Left colon (tissue), 2 donors: ENCODE results near the gene ATF7IP2. TPM values are rescaled to one million over a fixed set of nuclear protein-coding genes. Genes with fewer than 3 reads are reported as not detected.
"Not testable (repeated sequence)": the region's sequence is repeated elsewhere in the genome, so short reads cannot be mapped to it uniquely, and the experiment has no call there.

ENCODE experiments used
- ATAC-seq: fragments of 200-7000 bp; cut with Tn5 transposase; one replicate; pipeline ENCODE4 v1.9.1; 2020; ENCODE audit warnings: mild to moderate bottlenecking, moderate library complexity
- DNase-seq, 2 donors: peaks; one replicate each; pipeline ENCODE4 v3.0.0-alpha.2; 2020
- intact Hi-C, 2 donors: fragments of 100-400 bp; cut with DNase I in 1 of 2; cut with micrococcal nuclease in 1 of 2; formaldehyde crosslinking; loops; one replicate each; pipeline versions ENCODE4 v1.11.2 to v1.14.0; 2022; cut with DNase I, micrococcal nuclease
- total RNA-seq, 2 donors: library from RNA; stranded (reverse); fragmentation: NEBNext Ultra II Directional; extraction: Animal tissue kit (Norgen Biotek cat#: 25700); gene quantifications; one replicate each; pipeline ENCODE4 v1.2.1, GENCODE V29; 2021
- donor health status: DM: no; HTN: no; CAD: no.
- donor health status: DM: yes; HTN: yes; CAD: no.

The ATF7IP2 gene
- total RNA-seq, 2 donors from 2014 or later = 8.2 to 8.6 TPM

DNA sequence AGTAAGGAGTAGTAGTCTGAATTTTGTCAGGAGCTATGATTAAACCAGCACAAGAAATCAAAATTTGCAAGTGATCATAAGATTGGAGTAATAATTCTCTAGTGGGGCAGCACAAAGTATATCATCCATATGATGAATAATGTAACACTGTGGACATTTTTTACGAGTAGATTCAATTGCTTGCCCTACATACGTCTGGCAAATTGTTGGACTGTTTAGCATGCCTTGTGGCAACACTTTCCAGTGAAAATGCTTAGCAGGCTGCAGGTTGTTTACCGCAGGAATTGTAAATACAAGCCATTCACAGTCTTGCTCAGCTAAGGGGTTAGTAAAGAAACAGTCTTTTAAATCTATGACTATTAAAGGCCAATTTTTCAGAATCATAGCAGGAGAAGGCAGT, 35.7 kb downstream of the ATF7IP2 start:
- DNase-seq (no peak), ATAC-seq (no peak)
- intact Hi-C loops = no loop called here

DNA sequence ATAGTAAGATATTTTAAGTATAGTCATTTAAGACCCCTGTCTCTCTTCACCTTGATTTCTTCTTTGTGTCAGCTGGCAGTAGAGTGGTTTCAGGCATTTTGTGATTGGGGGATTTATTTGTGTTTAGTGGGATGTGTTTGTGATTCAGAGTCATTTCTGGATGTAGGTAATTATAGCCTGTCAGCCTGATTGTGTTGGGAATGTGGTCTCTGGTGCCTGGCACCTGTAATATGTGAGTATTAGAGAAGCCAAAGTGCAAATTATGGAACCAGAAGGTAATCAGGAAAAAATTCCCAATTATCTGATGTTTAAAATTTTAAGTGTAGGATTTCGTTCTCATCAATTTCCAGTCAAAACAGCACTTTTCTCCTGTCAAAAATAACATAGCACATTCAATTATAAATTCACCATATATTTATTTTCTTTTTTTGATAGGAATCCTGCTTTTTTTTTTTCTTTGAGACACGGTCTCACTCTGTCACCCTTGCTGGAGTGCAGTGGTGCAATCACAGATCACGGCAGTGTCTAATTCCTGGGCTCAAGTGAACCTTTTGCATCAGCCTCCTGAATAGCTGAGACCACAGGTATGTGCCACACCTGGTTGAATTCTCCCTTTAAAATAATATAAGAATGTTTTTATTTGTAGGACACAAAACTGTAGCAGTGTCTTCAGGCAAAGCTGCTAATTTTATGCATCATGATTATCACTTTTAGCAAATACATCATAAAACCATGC, 42.7 kb downstream of the ATF7IP2 start:
- ATAC-seq = no peak
- no peak for DNase-seq
- intact Hi-C loops = no loop called here

DNA sequence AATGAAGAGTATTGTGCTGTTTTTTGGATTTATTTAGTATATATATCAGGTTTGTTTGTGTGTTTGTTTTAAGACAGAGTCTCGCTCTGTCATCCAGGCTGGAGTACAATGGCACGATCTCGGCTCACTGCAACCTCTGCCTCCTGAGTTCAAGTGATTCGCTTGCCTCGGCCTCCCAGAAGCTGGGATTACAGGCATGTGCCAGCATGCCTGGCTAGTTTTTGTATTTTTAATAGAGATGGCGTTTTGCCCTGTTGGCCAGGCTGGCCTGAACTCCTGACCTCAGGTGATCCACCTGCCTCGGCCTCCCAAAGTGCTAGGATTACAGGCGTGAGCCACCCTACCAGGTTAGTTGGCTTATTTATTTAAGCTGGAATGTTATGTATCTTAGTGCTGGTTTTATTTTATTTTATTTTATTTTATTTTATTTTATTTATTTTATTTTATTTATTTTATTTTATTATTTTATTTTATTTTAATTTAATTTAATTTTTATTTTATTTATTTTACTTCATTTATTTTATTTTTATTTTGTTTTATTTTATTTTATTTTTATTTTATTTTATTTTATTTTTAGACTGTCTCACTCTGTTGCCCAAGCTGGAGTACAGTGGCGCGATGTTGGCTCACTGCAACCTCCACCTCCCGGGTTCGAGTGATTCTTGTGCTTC, 43.6 kb downstream of the ATF7IP2 start:
- intact Hi-C loops, DNase-seq, ATAC-seq: not testable (repeated sequence)

DNA sequence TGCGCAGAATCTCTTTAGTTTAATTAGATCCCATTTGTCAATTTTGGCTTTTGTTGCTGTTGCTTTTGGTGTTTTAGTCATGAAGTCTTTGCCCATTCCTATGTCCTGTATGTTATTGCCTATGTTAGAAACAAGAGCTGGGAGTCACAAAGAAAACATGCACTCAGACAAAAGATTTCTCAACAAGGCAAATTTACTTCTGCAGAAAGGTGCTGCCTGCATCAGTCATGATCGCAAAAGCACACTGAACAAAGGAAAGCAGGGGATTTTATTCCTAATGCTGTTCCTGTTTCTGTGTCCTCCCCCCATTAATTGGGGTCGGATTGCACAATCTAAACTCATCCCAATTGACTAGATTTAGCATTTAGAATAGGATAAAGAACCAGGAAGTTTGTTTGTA, 55.9 kb downstream of the ATF7IP2 start:
- DNase-seq (no peak), ATAC-seq (no peak)
- intact Hi-C loops = no loop called here

DNA sequence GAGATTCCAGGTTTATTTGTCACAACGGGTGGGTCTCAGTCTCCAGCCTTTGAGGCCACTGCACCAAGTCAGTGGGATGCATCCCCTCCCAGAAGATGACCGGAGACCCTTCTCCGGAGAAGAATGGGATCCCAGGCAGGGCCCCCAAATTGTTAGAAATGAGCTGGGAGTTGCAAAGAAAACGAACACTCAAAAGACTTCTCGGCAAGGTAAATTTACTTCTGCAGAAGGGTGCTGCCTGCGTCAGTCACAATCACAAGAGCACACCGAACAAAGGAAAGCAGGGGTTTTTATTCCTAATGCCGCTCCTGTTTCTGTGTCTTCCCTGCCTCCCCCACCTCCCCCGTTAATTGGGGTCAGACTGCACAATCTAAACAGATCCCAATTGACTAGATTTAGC, 61.4 kb downstream of the ATF7IP2 start:
- ATAC-seq (no peak), DNase-seq (no peak)
- intact Hi-C loops = no loop called here

DNA sequence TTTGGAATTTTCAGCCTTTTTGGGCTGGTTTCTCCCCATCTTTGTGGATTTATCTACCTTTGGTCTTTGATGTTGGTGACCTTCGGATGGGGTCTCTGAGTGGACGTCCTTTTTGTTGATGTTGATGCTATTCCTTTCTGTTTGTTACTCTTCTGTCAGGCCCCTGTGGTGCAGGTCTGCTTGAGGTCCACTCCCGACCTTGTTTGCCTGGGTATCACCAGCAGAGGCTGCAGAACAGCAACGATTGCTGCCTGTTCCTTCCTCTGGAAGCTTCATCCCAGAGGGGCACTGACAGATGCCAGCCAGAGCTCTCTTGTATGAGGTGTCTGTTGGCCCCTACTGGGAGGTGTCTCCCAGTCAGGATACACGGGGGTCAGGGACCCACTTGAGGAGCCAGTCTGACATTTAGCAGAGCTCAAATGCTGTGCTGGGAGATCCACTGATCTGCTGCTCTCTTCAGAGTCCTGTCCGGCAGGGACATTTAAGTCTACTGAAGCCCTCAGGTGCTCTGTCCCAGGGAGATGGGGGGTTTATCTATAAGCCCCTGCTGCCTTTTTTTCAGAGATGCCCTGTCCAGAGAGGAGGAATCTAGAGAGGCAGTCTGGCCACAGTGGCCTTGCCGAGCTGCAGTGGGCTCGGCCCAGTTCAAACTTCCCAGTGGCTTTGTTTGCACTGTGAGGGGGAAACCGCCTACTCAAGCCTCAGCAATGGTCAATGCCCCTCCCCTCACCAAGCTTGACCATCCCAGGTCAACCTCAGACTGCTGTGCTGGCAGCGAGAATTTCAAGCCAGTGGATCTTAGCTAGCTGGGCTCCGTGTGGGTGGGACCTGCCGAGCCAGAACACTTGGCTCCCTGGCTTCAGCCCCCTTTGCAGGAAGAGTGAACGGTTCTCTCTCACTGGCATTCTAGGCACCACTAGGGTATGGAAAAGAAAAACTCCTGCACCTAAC, 66.6 kb downstream of the ATF7IP2 start:
- intact Hi-C loops, DNase-seq, ATAC-seq: not testable (repeated sequence)

DNA sequence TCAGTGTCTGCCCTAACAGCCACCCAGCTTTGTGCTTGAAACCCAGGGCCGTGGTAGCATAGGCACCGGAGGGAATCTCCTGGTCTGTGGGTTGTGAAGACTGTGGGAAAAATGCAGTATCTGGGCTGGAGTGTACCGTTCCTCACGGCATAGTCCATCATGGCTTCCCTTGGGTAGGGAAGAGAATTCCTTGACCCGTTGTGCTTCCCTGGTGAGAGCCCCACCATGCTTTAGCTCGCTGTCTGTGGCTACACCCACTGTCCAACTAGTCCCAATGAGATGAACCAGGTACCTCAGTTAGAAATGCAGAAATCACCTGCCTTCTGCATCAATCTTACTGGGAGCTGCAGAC, 67.3 kb downstream of the ATF7IP2 start:
- DNase-seq = no peak
- ATAC-seq = no peak
- intact Hi-C loops = no loop called here

DNA sequence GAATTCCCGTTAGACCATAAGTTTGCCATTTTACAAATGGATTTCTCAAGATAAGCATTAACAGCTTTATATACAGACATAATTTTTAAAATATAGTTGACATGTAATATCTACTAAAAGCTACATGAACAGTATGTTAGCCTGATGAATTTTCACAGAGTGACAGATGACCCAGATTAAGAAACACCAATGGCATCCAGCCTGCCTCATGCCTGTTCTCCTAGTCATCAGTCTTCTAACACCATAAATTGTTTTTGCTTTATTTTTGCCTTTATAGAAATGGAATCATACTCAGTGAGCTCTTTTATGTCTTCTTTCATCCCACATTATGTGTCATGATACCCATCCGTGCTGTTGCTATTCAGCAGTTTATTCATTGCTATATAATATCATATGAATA, 80.0 kb downstream of the ATF7IP2 start:
- intact Hi-C loops = no loop called here
- DNase-seq (no peak), ATAC-seq (no peak)

DNA sequence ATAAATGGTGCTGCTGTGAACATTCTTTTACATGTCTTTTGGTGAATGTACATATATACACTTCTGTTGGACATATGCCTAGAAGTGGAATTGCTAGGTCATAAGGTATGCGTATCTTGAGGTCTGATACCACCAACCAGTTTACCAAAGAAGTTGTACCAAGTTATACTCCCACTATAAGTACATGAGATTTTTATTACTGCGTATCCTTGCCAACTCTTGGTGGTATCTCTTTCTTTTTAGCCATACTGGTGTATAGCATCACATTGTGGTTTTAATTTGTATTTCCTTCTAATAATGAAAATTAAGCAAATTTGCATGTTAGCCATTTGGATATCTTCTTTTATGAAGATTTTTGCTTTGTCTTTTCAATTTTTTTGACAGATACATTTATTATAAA, 80.5 kb downstream of the ATF7IP2 start:
- intact Hi-C loops = no loop called here
- DNase-seq = no peak
- ATAC-seq = no peak

DNA sequence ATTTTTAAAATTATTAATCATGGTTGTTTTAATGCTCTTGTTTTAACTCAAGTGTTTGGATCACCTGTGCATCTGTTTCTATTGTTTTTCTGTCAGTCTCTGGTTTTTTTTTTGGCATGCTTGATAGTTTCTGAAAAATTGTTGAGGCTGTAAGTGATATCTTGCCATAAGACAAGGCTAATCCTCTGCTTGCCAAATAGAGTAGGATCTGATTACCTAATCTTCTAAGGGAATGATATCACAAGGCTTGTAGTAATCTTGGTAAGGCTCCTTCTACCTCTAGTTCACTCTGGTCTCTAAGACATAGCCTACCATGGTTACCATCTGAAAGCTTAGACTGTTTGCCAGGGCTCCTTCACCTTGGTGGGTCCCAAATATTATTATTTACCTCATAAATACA, 81.0 kb downstream of the ATF7IP2 start:
- ATAC-seq (no peak), DNase-seq (no peak)
- intact Hi-C loops = no loop called here

DNA sequence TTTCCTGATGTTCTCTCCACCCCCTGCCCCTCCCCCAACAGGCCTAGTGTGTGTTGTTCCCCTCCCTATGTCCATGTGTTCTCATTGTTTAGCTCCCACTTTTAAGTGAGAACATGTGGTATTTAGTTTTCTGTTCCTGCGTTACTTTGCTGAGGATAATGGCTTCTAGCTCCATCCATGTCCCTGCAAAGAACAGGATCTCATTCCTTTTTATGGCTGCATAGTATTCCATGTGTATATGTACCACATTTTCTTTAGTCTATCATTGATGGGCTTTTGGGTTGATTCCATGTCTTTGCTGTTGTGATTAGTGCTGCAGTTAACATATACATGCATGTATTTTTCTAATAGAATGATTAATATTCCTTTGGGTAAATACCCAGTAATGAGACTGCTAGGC, 90.8 kb downstream of the ATF7IP2 start:
- ATAC-seq, intact Hi-C loops, DNase-seq: not testable (repeated sequence)

DNA sequence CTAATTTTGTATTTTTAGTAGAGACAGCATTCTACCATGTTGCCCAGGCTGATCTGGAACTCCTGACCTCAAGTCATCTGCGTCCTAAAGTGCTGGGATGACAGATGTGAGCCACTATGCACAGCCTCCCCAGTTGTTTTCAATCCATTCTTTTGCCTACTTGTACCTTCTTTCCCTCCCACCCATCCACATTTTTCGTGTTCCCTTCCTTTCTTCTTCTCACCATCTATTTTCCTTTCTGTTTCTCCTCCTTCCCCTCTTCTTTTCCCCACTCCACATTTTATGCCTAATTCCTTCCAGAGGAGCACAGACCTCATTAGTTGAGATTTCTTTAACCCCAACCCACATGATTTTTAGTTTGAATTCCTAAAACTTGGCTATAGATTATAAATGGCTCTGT, 94.3 kb downstream of the ATF7IP2 start:
- DNase-seq = no peak
- intact Hi-C loops = no loop called here
- no peak for ATAC-seq

DNA sequence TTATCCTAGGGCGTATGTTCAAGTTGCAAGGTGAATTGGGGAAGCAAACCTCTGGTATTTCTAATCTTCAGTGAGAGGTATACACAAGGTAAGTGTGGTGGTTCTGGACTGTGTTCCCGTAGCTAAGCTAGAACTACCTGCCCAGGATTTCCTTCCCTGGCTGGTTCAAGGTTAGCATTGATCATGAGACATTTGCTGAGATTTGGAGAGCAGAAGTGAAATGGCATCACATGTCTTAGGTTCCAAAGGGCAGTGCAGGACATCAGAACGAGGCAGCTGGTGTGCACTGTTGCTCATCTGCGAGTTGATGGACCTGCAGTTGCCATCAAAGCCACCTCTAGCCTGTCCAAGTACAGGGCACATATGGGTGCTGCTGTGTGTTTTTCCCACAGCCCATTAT, 99.3 kb downstream of the ATF7IP2 start:
- no peak for DNase-seq
- intact Hi-C loops = no loop called here
- ATAC-seq = no peak

DNA sequence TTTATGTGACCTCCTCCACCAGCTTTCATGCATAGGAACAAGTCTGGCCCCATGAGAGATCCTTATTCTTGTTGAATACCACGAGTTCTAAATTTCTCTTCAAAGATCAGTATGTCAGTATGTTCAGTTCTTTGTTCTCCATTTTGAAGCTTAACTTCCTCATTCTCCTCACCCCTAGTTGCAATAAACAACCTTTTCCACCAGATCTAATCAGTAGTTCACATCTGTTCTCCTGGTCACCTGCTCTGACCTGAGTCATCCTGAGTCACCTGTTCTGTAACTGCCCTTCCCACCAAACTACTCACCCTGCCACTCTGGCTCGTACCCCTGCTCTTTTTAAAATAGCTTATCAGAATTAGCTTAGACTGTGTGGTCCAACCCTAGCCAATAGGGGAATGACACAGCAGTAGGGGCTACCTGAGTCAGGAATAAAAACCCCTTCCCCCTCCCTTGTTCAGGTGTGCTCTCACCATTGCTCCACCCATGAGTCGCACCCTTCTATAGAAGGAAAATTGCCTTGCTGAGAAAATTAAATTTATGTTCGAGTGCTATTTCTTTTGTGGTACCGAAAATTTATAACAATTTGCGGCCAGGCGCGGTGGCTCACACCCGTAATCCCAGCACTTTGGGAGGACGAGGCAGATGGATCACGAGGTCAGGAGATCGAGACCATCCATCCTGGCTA, 100.0 kb downstream of the ATF7IP2 start:
- intact Hi-C loops = no loop called here
- DNase-seq (no peak), ATAC-seq (no peak)

DNA sequence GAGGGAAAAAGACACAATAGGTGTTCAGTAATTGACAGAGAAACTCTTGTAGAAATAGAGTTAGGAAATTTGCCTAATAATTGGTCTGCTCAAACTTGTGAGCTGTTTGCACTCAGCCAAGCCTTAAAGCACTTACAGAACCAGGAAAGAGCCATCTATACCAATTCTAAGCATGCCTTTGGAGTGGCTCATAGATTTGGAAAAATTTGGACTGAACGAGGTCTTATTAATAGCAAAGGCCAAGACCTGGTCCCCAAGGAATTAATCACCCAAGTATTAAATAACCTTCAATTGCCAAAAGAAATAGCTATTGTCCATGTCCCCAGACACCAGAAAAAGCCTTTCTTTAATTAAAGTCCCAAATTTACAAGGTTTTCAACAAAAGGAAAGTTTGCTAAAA, 104.3 kb downstream of the ATF7IP2 start:
- intact Hi-C loops = no loop called here
- ATAC-seq (no peak), DNase-seq (no peak)

DNA sequence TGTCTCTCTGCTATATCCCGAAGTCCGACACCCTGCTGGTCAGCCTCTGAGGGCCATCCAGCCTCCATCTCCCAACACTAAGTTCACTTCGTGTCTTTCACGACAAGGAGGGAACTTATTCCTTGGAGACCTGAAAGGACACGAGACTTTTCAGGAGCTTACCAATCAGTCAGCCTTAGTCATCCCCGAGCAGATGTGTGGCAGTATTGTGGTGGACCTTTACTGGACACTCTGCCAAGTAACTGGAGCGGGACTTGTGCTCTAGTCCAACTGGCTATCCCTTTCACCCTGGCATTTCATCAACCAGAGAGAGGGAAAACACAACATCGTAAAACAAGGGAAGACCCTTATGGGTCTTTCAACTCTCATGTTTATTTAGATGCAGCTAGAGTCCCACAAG, 107.4 kb downstream of the ATF7IP2 start:
- DNase-seq = no peak
- ATAC-seq = no peak
- intact Hi-C loops = no loop called here

DNA sequence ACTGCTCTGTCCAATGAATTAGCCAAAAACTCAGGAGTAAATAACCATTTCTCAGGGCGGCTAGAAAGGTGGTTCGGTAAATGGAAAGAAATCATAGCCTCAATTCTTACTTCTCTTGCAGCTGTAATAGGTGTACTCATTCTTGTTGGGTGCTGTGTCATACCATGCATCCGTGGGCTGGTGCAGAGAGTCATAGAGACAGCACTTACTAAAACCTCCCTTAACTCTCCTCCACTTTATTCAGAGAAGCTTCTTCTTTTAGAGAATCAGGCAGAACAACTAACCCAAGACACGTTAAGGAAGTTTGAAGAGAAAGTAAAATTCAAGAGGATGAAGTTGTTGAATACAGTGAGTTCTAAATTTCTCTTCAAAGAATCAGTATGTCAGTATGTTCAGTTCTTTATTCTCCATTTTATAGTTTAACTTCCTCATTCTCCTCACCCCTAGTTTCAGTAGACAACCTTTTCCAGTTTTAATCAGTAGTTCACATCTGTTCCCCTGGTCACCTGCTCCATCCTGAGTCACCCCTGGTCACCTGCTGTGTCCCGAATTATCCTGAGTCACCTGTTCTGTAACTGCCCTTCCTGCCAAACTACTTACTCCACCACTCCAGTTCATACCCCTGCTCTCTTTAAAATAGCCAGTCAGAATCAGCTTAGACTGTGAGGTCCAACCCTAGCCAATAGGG, 108.6 kb downstream of the ATF7IP2 start:
- ATAC-seq = no peak
- no peak for DNase-seq
- intact Hi-C loops = no loop called here

DNA sequence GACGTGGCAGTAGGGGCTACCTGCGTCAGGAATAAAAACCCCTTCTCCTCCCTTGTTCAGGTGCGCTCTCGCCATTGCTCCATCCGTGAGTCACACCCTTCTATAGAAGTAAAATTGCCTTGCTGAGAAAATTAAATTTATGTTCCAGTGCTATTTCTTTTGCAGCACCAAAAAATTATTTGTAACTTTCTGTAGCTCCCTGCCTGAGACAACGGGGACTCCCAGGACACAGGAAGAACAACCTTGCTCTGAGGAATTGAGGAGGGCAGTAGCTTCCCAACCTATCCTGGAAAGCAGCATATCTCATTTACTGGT, 109.1 kb downstream of the ATF7IP2 start:
- intact Hi-C loops = no loop called here
- ATAC-seq (no peak), DNase-seq (no peak)
